GM18868 (cell line): ENCODE data around the gene KIF3A.

Experiments
- ATAC-seq: cut with Tn5 transposase; IDR thresholded peaks from one replicate; pipeline ENCODE4 v1.9.1; 2021; ENCODE audit warnings: mild to moderate bottlenecking, moderate library complexity; ENCODE audit not compliant: unreplicated experiment

The KIF3A gene

GRCh38 chr5:132771503-132771998 is 34.2 kb upstream of the KIF3A start:
- no peak for ATAC-seq

GRCh38 chr5:132770476-132771159 is 33.3 kb upstream of the KIF3A start:
- ATAC-seq, result no peak

GRCh38 chr5:132768485-132768868 is 31.1 kb upstream of the KIF3A start:
- ATAC-seq, result no peak

GRCh38 chr5:132767150-132767549 is 29.8 kb upstream of the KIF3A start:
- no peak for ATAC-seq

- ATAC-seq, result no peak
Measured at GRCh38 chr5:132766806-132767055, 29.4 kb upstream of the KIF3A start.

GRCh38 chr5:132766020-132766805 is 28.9 kb upstream of the KIF3A start:
- no peak for ATAC-seq

- ATAC-seq, result no peak
Measured at GRCh38 chr5:132765311-132766019, 28.1 kb upstream of the KIF3A start.

GRCh38 chr5:132764671-132765238 is 27.4 kb upstream of the KIF3A start:
- no peak for ATAC-seq

- ATAC-seq, result no peak
Measured at GRCh38 chr5:132764051-132764450, 26.7 kb upstream of the KIF3A start.

- no peak for ATAC-seq
Measured at GRCh38 chr5:132763181-132764036, 26.1 kb upstream of the KIF3A start.

- no peak for ATAC-seq
Measured at GRCh38 chr5:132762246-132763000, 25.1 kb upstream of the KIF3A start.

GRCh38 chr5:132761321-132762240 is 24.2 kb upstream of the KIF3A start:
- no peak for ATAC-seq

GRCh38 chr5:132760601-132761317 is 23.4 kb upstream of the KIF3A start:
- ATAC-seq, result no peak

GRCh38 chr5:132760049-132760420 is 22.7 kb upstream of the KIF3A start:
- no peak for ATAC-seq

GRCh38 chr5:132759114-132760048 is 22.0 kb upstream of the KIF3A start:
- ATAC-seq, result no peak

- ATAC-seq, result no peak
Measured at GRCh38 chr5:132758451-132758850, 21.1 kb upstream of the KIF3A start.

GRCh38 chr5:132756542-132756941 is 19.2 kb upstream of the KIF3A start:
- ATAC-seq, result no peak
